AG08396 (cell line): ENCODE data around the gene KLHL26.
"Not testable (repeated sequence)": the region's sequence is repeated elsewhere in the genome, so short reads cannot be mapped to it uniquely, and the experiment has no call there.

Experiments
- DNase-seq: peaks from one replicate; pipeline ENCODE4 v3.0.0; 2012; ENCODE audit warnings: low spot score, mixed read lengths

The KLHL26 gene, protein sequence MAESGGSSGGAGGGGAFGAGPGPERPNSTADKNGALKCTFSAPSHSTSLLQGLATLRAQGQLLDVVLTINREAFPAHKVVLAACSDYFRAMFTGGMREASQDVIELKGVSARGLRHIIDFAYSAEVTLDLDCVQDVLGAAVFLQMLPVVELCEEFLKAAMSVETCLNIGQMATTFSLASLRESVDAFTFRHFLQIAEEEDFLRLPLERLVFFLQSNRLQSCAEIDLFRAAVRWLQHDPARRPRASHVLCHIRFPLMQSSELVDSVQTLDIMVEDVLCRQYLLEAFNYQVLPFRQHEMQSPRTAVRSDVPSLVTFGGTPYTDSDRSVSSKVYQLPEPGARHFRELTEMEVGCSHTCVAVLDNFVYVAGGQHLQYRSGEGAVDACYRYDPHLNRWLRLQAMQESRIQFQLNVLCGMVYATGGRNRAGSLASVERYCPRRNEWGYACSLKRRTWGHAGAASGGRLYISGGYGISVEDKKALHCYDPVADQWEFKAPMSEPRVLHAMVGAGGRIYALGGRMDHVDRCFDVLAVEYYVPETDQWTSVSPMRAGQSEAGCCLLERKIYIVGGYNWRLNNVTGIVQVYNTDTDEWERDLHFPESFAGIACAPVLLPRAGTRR

DNA sequence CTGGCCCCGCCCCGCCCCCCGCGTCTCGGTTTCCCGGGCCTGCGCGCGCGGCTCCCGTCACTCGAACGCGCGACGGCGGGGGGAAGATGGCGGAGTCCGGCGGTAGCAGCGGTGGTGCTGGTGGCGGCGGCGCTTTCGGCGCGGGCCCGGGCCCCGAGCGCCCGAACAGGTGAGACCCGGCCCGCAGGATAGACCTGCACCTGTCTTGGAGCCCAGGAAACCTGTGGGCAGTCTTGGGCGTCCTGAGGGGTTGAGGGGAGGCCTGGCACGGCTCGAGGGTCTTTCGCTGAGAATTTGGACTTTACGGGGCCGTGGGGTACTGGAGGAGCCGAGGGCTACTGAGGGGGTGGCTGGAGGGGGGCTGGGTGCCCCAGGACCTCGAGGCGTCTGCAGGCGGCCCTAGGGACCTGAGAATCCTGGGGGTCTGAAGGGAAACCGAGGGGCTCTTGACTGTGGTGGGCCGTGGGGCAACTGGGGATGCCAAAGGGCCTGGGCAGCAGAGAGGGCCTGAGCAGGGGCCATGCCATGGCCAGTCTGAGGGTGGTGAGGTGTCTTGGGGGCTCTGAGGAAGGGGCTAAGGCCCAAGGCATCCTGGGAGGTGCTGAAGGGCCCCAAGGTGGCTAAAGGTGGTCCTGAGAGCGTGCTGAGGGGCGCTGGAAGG is at the start of gene KLHL26:
Gene KLHL26 (plus strand): TSS at position 60 of the 661 bp plus-strand sequence. CDS start 27 bp downstream, at position 87.
- no peak for DNase-seq

DNA sequence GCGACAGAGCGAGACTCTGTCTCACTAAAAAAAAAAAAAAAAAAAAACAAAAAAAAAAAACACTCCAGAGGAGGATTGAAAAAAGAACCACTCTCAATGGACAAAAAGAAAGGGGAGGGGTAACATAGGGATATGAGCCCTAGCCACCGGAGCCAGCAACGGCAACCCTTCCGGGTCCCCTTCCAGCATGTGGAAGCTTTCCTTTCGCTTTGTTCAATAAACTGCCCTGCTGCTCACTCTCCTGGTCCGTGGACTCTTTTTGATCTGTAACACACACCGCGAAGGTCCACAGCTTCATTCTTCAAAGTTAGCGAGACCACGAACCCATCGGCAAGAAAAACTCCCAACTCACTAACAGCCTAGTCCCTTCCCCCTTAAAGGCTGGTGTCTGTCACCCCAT is 49.3 kb upstream of the KLHL26 start:
- no peak for DNase-seq

DNA sequence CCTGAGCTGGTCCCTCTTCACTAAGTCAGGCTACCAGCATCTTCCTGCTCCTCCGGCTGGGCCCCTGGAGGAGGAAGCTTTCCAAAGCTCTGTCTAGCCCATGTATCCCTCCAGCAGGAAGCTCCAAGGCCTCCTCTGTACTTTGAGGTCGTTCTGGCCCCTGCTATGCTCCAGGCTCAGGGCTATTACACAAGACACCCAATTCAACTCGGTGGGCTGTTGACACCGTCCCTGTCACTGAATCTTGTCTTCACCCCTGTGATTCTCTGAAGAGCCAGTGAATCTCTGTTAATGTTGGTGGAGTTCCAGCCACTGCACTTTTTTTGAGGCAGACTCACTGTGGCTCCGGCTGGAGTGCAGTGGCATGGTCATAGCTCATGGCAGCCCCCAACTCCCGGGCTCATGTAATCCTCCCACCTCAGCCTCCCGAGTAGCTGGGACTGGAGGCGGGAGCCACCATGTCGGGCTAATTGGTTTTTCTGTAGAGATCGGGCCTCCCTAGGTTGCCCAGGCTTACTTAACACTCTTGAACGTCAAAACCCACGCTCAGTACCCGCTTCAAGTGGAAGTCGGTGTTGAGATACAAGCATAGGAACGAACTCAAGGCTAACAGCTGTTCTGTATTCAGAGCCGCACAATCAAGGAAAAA is 48.7 kb upstream of the KLHL26 start:
- DNase-seq = no peak

DNA sequence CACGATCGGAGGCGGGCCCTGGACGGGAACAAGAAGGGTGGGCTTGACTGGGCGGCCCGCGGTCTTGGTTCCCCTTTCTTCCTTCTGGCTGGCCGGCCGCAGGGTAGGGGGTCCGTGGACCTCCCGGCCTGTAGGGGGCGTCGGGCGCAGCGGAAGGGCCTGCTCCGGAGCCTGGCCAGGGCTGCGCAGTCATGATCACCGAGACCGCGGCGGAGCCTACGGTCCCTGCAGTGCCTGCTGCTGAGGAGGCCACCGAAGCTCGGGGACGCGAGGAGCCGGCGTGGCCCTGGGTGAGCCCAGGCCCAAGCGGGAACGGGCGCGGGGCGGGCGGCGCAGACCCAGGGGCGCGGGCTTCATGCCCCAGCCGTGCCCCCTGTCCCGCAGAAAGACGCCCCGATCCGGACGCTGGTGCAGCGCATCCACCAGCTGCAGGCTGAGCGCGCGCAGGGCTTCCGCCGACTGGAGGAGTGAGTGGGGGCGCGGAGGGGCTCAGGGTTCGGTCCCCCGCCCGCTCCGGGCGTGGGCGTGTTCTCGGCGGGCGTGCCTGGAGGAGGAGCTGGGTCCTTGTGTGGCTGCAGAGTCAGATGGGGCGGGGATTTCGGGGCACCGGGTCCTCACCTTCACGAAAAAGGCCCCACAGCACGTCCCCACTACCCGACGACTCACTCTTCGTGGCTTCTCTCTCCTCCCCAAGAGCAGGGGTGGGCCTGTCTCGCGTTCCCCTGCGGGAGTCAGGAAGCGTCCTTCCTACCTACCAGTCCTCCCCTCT is 48.0 kb upstream of the KLHL26 start, which contains the start of gene REX1BD:
Gene REX1BD (plus strand): TSS at position 188 of the 769 bp plus-strand sequence. CDS start 4 bp downstream, at position 192.
- peak; percentile 89 for DNase-seq

DNA sequence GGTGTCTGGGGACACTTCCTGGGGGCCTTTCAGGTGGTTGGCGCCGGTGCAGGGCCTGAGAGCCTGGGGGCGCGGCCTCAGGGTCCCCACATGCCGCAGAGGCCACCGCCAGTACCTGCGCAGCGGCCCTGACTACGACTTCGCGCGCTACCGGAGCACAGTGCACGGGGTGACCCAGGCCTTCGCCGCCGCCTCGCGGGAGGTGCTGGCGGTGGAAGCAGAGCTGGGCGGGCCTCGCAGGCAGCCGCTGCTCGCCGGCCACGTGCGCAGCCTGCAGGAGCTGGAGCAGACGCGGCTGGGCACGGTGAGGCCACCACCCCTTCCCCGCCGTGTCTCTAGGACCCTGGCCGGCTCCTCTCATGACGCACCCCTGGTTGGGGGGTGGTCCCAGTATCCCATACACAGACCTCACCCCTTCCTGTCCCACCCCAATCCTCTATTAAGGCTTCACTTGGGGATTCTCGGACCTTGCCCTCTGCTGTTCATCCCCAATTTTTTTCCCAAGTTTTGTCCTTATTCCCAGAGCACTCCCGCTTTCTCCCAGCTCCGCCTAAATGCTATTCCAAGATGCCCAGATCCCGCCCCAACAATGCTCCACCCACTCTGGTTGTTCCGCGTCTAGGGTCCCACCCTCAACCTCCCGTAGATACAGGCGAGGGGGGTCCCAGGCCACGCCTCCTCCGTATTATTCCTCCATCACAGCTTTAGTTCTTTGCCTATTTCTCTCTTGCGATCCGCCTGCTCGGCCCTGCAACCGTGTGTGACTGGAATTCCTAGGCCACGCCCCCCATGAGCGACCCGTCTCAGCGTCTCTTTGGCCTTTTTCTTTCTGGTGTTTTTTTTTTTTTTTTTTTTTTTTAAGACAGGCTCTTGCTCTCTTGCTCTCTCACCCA is 47.2 kb upstream of the KLHL26 start:
- DNase-seq = peak; percentile 83

DNA sequence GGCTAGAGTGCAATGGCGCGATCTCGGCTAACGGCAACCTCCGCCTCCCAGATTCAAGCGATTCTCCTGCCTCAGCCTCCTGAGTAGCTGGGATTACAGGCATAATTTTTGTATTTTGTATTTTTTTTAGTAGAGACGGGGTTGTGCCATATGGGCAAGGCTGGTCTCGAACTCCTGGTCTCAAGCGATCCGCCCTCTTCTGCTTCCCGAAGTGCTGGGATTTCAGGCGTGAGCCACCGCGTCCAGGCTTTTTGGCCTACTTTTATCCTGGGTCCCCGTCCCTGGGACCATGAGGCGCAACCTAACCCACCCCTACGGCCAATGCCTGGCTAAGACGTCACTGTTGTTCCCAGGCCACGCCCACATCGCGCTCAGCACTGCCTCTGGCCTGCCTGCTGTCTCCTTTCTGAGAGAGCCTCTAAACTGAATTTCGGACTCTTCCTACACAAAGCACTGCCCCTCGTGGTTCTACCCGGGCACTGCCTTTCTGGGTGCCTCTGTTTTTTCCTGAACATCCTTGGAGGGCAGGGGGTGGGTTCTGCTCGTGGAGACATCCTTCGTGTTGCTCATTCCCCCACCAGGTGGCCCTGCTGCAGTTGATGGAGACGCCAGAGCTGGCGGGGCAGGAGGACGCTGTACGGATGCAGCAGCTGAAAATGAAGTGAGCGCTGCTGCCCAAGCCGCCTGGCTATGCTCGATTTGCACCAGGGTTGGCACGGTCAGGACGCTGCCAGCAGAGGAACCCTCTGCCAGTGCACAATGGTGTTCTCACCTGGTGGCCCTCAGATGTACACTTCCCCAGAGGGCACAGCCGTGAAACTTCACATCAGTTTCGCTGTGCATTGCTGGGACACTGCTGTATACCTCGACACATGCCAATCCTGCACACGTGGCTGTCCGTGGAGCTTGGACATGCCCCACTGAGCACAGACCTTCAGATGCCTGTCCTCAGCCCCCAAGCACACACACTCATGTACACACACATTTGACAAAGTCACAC is 46.3 kb upstream of the KLHL26 start:
- peak; percentile 12 for DNase-seq

DNA sequence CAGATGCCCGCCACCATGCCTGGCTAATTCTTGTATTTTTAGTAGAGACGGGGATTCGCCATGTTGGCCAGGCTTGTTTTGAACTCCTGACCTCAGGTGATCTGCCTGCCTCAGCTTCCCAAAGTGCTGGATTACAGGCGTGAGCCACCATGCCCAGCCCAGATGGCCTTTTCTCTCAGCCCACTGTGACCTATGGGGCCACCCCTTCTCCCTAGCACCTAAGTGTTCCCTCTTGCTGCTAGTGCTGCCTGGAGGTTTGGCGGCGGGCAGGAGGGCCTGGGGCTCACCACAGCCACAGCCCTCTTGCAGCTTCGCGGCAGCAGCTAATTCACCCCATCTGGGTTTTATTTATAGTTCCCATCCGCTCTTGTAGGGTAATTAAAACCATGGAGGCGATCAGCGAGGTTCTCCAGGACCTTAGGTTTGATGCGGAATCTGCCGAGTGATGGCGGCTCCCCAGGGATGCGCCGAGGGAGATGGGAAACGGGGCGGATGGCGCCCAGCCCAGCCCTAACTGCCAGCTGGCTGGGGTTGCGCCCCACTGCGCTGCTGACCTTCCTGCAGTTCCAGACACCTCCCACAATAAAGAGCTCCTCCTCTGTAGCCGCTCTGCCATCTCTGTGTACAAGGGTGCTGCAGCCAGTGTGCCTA is 45.0 kb upstream of the KLHL26 start:
- no peak for DNase-seq

DNA sequence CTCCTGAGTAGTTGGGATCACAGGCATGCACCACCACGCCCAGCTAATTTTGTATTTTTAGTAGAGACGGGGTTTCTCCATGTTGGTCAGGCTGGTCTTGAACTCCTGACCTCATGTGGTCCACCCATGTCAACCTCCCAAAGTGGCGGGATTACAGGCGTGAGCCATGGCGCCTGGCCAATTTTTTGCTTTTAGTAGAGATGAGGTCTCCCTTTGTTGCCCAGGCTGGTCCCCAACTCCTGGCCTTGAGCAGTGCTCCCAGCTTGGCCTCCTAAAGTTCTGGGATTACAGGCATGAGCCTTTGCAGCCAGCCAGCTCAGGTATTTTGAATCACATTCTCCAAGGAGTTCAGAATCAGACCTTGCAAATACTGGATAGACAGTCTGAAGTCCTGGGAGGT is 44.1 kb upstream of the KLHL26 start:
- not testable (repeated sequence) for DNase-seq

DNA sequence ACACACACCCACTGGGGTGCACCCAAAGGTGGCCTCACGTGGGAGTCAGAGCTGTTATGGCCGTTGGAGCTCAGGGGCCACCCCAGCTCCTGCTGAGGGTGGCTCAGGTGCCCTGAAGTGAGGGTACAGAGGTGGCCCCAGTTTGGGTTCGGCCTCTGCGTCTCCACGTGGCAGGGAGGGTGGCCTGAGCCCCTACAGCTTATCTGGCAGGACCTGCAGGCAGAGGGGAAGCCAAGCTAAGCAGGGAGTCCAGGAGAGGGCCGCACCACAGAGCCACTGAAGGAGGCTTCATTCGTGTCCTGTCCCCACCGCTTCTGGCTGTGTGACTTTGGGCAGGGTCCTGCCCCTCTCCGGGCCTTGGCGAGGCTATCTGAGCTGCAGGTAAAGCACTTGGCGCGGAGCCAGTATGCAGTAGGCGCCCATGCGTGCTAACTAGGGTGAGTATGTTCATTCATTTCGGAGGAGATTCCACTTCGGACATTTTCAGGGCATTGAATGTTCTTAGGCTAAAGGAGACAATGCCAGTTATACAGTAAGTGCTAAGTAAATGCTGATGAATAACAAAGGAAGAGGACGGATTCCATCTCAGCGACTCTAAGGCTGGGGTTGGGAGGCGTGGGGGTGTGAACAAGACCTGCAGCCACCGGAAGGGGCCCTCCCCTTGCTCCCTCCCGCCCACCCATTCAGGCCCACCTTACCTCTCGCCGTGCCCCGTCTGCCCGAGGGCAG is 43.3 kb upstream of the KLHL26 start:
- peak; percentile 38 for DNase-seq

DNA sequence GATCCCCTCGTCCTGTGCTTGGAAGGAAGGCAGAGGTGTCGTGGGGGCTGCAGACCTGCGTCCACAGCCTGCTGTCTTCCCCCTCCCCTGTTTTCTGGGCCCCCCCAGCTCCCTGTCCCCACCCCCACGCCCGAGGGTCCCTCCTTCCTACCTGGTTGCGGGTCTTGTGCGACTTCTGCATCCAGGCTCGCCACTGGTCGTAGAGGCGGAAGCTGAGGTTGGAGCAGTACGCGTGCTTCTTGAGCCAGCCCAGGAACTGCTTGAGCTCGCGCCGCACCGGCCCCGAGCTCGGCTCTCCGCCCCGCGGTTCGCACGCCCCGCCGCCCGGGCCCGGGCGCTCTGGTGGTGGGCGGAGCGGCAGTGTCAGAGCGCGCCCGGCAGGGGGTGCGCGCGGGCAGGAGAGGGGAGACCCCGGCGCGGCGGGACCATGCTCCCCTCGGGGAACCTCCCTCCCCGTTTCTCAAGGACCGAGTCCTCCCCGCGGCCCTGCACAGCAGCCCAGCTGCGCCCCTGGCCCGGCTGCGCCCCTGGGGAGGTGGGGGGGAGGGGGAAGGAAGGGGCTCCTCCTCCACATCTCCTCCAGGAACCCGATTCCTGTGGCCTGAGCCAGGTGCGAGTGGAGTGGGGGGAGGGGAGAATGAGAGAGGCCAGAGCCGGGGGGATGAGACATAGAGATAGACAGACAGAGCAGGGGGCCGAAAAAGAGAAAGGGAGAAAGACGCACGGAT is 42.6 kb upstream of the KLHL26 start:
- DNase-seq = peak; percentile 96

DNA sequence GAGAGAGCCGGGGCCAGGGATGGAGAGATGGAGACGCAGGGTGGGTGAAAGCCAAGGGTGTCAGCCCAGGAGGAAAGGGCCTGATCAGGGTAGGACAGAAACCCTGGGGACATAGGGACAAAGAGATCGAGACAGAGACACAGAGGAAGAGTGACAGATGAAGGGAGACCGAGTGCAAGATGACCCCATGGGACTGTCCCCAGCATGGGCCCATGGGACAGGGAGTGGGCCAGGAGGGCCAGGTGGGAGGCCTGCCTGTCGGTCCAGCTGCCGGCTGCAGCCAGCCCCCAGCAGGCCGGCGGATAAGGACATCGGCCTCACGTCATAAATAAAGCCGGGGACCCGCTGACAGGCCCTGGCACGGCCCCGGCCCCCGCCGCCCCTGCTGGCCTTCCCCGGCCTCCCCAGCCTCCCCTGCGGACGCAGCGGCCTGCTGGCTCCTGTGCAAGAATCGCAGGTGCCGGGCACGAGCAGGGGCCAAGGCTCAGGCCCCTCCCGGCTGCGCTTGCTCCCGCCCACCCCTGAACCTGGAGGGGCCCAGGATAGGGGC is 41.9 kb upstream of the KLHL26 start:
- no peak for DNase-seq

DNA sequence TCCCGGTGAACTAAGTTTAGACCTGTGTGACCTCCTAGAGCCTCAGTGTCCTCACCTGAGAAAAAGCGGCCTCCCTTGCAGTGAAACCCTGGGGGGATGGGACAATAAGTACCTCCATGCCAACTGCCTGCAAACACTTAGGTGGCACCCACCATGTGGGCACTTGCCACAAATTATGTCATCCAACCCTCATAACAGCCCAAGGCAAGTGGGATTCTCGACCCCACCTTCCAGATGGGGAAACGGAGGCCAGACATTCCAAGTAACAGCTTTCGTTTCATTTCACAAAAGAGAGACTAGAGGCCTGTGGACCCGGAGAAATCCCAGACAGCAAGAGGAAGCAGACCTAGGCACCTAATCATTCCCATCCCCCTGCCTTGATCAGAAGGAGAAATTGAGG is 41.4 kb upstream of the KLHL26 start:
- no peak for DNase-seq

DNA sequence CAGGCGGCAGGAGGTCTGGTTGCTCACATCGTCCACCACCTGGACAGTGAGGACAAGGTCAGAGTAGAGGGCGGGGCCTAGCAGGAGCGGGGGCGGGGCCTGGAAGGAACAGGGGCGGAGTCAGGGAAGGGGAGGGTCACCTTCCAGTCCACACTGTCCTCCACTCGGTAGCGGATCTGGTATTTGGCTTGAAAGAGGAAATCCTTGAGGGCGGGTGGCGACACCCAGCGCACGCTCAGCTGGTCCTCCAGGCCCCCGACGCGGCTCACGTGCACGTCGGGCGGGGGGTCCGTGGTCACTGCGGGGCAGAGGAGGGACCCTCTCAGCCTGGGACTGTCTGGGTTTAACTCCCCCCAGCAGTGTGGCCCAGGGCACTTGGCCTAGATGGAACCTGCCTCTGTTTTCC is 40.1 kb upstream of the KLHL26 start:
- DNase-seq = peak; percentile 60

DNA sequence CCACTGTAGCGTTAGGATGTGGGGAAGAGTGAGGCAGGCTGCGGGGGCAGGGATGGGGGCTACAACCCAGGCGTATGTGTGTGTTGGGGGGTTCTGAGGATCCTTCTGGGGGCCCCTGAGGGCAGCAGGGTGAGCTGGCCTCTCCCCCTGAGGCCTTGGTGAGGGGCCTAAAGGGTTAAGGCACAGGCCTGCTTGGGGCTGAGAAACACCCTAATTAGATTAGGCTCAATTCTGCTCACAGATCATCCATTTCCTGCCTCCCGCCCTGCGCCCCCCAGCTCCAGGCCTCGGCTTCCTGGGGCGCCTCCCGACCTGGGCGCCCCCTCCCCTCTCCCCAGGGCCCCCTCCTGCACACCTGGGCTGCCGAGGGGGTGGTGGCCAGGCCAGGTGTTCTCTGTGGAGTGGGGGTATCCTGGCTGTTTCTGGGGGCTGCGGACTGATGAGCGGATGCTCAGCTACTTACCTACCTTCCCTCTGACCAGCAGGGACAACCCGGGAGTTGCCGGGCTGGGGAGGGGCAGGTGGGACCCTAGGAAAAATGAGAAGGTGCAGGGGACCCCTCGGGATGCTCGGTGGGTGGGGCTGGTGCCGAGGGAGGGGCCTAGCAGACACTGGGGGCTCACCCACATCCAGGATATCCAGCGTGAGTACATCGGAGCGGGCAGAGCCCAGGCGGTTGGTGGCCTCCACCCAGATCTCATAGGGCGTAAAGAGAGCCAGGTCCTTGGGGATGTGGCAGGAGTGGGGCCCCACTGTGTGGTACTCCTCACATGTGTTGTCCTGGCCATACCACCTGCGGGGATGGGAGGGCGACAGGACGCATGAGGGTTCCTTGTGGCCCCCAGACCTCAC is 38.8 kb upstream of the KLHL26 start:
- peak; percentile 20 for DNase-seq

DNA sequence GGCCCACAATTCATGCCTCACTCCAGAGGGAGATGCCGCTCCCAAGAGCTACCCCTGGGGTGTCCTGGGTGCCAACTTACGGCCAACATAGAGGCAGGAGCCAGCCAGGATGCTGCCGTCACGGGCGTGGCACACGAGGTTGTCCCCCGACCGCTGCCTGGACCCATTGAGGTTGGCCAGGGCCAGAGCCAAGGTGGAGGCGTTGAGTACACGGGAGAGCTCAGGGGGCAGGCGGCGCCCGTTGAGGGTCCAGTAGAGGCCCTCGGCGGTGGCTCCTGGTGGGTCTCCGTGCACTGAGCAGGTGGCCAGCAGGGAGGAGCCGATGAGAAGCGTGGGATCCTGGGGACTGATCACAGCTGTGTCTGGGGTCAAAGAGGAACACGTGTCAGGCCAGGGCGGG is 37.3 kb upstream of the KLHL26 start:
- no peak for DNase-seq
